ENCODE data around the gene SRXN1. TPM values are rescaled to one million over a fixed set of nuclear protein-coding genes. Genes with fewer than 3 reads are reported as not detected.

SRXN1 gene
- total RNA-seq, 4 donors from 2014 or later, result 36.9 to 57.1 (median 38.0) TPM

GRCh38 chr20:621125-621756 lies 31.8 kb downstream of the SRXN1 start:
- 24 to 46% methylated on average over 4 of the region's 5 CpGs for WGBS, 2 donors (ENCODE audit: low coverage in 1 of 2)

GRCh38 chr20:620246-620645 lies 32.8 kb downstream of the SRXN1 start:
- WGBS, 2 donors (ENCODE audit: low coverage in 1 of 2), result 19 to 50% methylated on average over 2 to 5 of the region's 7 CpGs

More at GRCh38 chr20:621125-621756, 31.8 kb downstream of the SRXN1 start:
- peaks cover 78% of the 10 kb centered on the region for H3K27me3 ChIP-seq
- no peak overlapping the region for H3K4me3 ChIP-seq
- H3K27ac ChIP-seq, result no peak overlapping the region
- peaks cover 0 to 26% (median 0%) of the 10 kb centered on the region in 3 donors for H3K9me3 ChIP-seq
- H3K4me1 ChIP-seq, result no peaks in the 10 kb centered on the region
- TF ChIP-seq, protein P1, sequence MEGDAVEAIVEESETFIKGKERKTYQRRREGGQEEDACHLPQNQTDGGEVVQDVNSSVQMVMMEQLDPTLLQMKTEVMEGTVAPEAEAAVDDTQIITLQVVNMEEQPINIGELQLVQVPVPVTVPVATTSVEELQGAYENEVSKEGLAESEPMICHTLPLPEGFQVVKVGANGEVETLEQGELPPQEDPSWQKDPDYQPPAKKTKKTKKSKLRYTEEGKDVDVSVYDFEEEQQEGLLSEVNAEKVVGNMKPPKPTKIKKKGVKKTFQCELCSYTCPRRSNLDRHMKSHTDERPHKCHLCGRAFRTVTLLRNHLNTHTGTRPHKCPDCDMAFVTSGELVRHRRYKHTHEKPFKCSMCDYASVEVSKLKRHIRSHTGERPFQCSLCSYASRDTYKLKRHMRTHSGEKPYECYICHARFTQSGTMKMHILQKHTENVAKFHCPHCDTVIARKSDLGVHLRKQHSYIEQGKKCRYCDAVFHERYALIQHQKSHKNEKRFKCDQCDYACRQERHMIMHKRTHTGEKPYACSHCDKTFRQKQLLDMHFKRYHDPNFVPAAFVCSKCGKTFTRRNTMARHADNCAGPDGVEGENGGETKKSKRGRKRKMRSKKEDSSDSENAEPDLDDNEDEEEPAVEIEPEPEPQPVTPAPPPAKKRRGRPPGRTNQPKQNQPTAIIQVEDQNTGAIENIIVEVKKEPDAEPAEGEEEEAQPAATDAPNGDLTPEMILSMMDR (IDR thresholded peaks at IDR 0.05), result no peak
- TF ChIP-seq POLR2AphosphoS5 (IDR thresholded peaks at IDR 0.05), result no peak
- no peak for TF ChIP-seq EP300 (IDR thresholded peaks at IDR 0.05)
- no peak for TF ChIP-seq POLR2A (IDR thresholded peaks at IDR 0.05)
- no peak for ATAC-seq
- H3K36me3 ChIP-seq, result no peaks in the 10 kb centered on the region

DNA sequence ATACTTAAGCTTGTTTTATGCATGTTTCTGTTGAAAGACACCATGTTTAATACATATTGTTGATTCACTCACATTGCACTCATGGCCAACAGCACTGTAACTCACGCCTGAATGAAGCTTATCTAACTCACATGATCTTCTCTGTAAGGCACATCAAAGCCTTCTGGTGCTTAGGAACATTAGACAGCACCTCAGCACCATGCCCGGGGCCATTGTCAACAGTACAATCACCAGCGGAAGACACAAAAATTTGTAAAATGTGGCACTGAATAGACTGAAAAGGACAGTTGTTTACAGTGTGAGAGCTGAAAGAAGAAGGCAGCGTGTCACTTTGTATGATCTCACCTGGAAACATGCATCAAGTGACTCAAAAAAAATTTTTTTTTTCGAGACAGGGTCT lies 34.0 kb downstream of the SRXN1 start:
- Histone ChIP-seq H3K9me3 (peaks cover 0 to 17% (median 0%) of the 10 kb centered on the region in 3 donors), H3K27me3 (peaks cover 90% of the 10 kb centered on the region), H3K4me1 (no peaks in the 10 kb centered on the region), H3K27ac (no peak overlapping the region), H3K36me3 (no peaks in the 10 kb centered on the region), H3K4me3 (no peak overlapping the region)
- ATAC-seq, result no peak
- WGBS, 2 donors (ENCODE audit: low coverage in 1 of 2), result 65 to 79% methylated on average over 3 to 5 of the region's 5 CpGs
- TF ChIP-seq EP300 (IDR thresholded peaks at IDR 0.05), result no peak
- TF ChIP-seq POLR2A (IDR thresholded peaks at IDR 0.05), result no peak
- no peak for TF ChIP-seq POLR2AphosphoS5 (IDR thresholded peaks at IDR 0.05)
- TF ChIP-seq, protein P1 (IDR thresholded peaks at IDR 0.05), result no peak

More at GRCh38 chr20:620246-620645, 32.8 kb downstream of the SRXN1 start:
- no peak overlapping the region for H3K4me3 ChIP-seq
- no peak for ATAC-seq
- no peaks in the 10 kb centered on the region for H3K36me3 ChIP-seq
- TF ChIP-seq EP300 (IDR thresholded peaks at IDR 0.05) (no peak), POLR2AphosphoS5 (IDR thresholded peaks at IDR 0.05) (no peak), POLR2A (IDR thresholded peaks at IDR 0.05) (no peak)
- TF ChIP-seq, protein P1 (IDR thresholded peaks at IDR 0.05), result no peak
- H3K4me1 ChIP-seq, result no peaks in the 10 kb centered on the region
- peaks cover 87% of the 10 kb centered on the region for H3K27me3 ChIP-seq
- no peak overlapping the region for H3K27ac ChIP-seq
- H3K9me3 ChIP-seq, result peaks cover 0 to 19% (median 0%) of the 10 kb centered on the region in 3 donors

DNA sequence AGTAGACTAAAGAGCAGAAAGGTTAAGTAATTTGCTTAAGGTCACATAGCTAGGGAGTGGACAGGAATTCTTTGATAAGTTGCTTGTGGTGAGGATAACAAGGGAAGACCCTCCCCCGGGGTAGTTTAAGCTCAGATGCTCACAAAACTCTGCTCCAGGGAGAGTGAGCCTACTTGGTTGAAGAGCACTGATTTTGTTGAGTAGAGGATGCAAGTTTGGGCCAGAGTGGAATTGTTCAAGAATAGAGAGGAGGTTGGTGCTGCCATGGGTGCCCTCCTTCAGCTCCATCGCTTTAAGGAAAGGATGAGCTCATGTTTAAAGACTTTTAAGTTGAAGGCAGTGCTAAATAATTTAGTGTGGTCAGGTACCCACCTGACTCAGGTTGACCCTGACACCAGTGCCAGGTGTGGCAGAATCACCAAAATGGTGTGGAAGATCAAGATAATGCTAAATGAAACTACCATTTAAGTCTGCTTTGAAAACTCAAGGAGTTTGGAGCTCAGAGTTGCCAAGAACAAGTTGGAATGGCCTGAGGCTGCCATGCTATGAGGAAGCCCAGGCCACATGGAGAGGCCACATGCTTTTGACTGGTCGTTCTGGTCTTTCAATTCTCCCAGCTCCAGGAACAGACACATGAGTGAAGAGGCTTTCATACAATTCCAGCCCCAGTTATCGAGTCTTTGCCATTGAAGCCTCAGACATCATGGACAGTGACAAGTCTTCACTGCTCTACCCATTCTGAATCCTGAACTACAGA lies 34.9 kb downstream of the SRXN1 start:
- H3K4me1 ChIP-seq, result no peaks in the 10 kb centered on the region
- no peak for TF ChIP-seq EP300 (IDR thresholded peaks at IDR 0.05)
- H3K36me3 ChIP-seq, result no peaks in the 10 kb centered on the region
- H3K9me3 ChIP-seq, result peaks cover 0 to 17% (median 0%) of the 10 kb centered on the region in 3 donors
- WGBS, 2 donors (ENCODE audit: low coverage in 1 of 2), result 40 to 90% methylated on average over 1 to 3 of the region's 4 CpGs
- peaks cover 90% of the 10 kb centered on the region for H3K27me3 ChIP-seq
- no peak overlapping the region for H3K4me3 ChIP-seq
- ATAC-seq, result no peak
- H3K27ac ChIP-seq, result no peak overlapping the region

DNA sequence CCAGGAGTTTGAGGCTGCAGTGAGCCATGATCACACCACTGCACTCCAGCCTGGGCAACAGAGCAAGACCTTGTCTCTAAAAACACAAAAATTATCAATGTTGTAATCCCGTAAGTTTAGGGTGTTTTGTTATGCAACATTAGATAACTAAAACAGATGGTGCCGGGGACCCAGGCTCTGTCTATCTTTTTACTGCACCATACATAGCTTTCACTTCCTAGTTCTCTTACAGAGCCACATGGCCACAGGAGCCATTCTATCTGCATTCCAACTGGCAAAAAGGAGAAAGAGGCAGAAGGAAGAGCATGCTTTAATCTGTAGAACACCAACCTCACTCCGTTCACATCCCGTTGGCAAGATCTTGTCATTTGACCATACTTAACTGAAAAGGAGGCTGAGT lies 37.5 kb downstream of the SRXN1 start:
- TF ChIP-seq POLR2AphosphoS5 (IDR thresholded peaks at IDR 0.05) (no peak), POLR2A (IDR thresholded peaks at IDR 0.05) (no peak), EP300 (IDR thresholded peaks at IDR 0.05) (no peak)
- TF ChIP-seq, protein P1 (IDR thresholded peaks at IDR 0.05), result no peak
- no peaks in the 10 kb centered on the region for H3K36me3 ChIP-seq
- peaks cover 0 to 13% (median 0%) of the 10 kb centered on the region in 3 donors for H3K4me1 ChIP-seq
- 74 to 78% methylated on average over 3 to 4 of the region's 4 CpGs for WGBS, 2 donors (ENCODE audit: low coverage in 1 of 2)
- ATAC-seq, result no peak
- no peak overlapping the region for H3K27ac ChIP-seq
- H3K27me3 ChIP-seq, result peaks cover 90% of the 10 kb centered on the region
- H3K9me3 ChIP-seq, result peaks cover 0 to 17% (median 0%) of the 10 kb centered on the region in 3 donors
- no peak overlapping the region for H3K4me3 ChIP-seq
